ENCODE data around the gene KCNAB1.

DNA sequence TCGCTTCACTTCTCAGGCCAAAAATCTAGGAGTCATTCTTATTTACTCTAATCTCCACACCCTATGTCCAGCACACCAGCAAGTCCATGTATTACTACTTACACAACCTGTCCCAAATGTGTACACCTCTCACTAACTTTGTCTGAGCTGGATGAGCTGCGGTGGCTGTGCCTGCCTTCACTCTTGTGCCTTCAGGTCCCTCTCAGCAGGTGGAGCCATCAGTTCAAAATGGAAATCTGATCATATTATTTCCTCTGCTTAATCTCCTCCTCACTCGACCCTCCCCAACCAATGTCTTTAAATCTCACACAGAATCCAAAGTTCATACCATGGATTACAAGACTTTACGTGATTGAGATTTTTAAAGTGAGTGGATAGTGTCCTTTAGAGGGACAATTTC is 351.8 kb downstream of the KCNAB1 start:
- no peak for TF ChIP-seq EZH2 (IDR thresholded peaks at IDR 0.05; ENCODE audit: low read depth)
- TF ChIP-seq, protein P1, sequence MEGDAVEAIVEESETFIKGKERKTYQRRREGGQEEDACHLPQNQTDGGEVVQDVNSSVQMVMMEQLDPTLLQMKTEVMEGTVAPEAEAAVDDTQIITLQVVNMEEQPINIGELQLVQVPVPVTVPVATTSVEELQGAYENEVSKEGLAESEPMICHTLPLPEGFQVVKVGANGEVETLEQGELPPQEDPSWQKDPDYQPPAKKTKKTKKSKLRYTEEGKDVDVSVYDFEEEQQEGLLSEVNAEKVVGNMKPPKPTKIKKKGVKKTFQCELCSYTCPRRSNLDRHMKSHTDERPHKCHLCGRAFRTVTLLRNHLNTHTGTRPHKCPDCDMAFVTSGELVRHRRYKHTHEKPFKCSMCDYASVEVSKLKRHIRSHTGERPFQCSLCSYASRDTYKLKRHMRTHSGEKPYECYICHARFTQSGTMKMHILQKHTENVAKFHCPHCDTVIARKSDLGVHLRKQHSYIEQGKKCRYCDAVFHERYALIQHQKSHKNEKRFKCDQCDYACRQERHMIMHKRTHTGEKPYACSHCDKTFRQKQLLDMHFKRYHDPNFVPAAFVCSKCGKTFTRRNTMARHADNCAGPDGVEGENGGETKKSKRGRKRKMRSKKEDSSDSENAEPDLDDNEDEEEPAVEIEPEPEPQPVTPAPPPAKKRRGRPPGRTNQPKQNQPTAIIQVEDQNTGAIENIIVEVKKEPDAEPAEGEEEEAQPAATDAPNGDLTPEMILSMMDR (conservative IDR thresholded peaks at IDR 0.05) = no peak

All from PC-9 (cell line).